Measurements from ENCODE around the gene OR10H3. TPM values are rescaled to one million over a fixed set of nuclear protein-coding genes. Genes with fewer than 3 reads are reported as not detected.

Gene OR10H3
- total and polyA plus RNA-seq, 10 donors = not detected

- 79 to 93% (median 85%) methylated on average over 1 of the region's 1 CpG for WGBS, 5 donors
Observed at GRCh38 chr19:15721268-15721667, 16.5 kb upstream of the OR10H3 start.

GRCh38 chr19:15722956-15723355 is 14.8 kb upstream of the OR10H3 start:
- Histone ChIP-seq H3K27me3 (replicated peaks in 1 of 7) (peaks cover 0 to 92% (median 15%) of the 10 kb centered on the region in 7 donors), H3K4me3 (no peak overlapping the region), H3K4me1 (no peaks in the 10 kb centered on the region), H3K27ac (no peak overlapping the region), H3K36me3 (no peaks in the 10 kb centered on the region), H3K9me3 (no peaks in the 10 kb centered on the region)
- WGBS, 5 donors = 27 to 42% (median 30%) methylated on average over 14 to 25 of the region's 25 CpGs
- TF ChIP-seq POLR2A (IDR thresholded peaks at IDR 0.05) (no peak), POLR2AphosphoS5 (IDR thresholded peaks at IDR 0.05) (no peak), CTCF (IDR thresholded peaks at IDR 0.05 in 8 of 11, conservative IDR thresholded peaks at IDR 0.05 in 3 of 11) (no peak)
- DNase-seq = no peak
- intact Hi-C loops (cut with DNase I; ENCODE audit: low total_unique reads) = no loop called here

More at GRCh38 chr19:15721268-15721667, 16.5 kb upstream of the OR10H3 start:
- TF ChIP-seq POLR2AphosphoS5 (IDR thresholded peaks at IDR 0.05) = no peak
- no peak for TF ChIP-seq POLR2A (IDR thresholded peaks at IDR 0.05)
- TF ChIP-seq CTCF (IDR thresholded peaks at IDR 0.05 in 8 of 11, conservative IDR thresholded peaks at IDR 0.05 in 3 of 11) = no peak
- Histone ChIP-seq H3K4me3 (no peak overlapping the region), H3K27me3 (replicated peaks in 1 of 7) (peaks cover 0 to 92% (median 14%) of the 10 kb centered on the region in 7 donors), H3K9me3 (no peaks in the 10 kb centered on the region), H3K27ac (no peak overlapping the region), H3K4me1 (no peaks in the 10 kb centered on the region), H3K36me3 (no peaks in the 10 kb centered on the region)
- DNase-seq = no peak
- intact Hi-C loops (cut with DNase I; ENCODE audit: low total_unique reads) = no loop called here

GRCh38 chr19:15727724-15728123 is 10.1 kb upstream of the OR10H3 start, which contains the start of gene OR10H2:
OR10H2 (plus strand) TSS chr19:15728024; CDS start chr19:15728044, 20 bp downstream.
- no peak for TF ChIP-seq POLR2AphosphoS5 (IDR thresholded peaks at IDR 0.05)
- TF ChIP-seq CTCF (IDR thresholded peaks at IDR 0.05 in 8 of 11, conservative IDR thresholded peaks at IDR 0.05 in 3 of 11) = no peak
- TF ChIP-seq POLR2A (IDR thresholded peaks at IDR 0.05) = no peak
- H3K36me3 ChIP-seq = no peaks in the 10 kb centered on the region
- no peak for DNase-seq
- H3K27me3 ChIP-seq (replicated peaks in 1 of 7) = peaks cover 0 to 61% (median 15%) of the 10 kb centered on the region in 7 donors
- 75 to 90% (median 78%) methylated on average over 5 of the region's 5 CpGs for WGBS, 5 donors
- no peak within 1 kb of the TSS for H3K27ac ChIP-seq
- no peaks in the 10 kb centered on the region for H3K4me1 ChIP-seq
- H3K4me3 ChIP-seq = no peak within 1 kb of the TSS
- intact Hi-C loops (cut with DNase I; ENCODE audit: low total_unique reads) = no loop called here
- peaks cover 0 to 5% (median 0%) of the 10 kb centered on the region in 8 donors for H3K9me3 ChIP-seq

- no peak overlapping the region for H3K27ac ChIP-seq
- H3K4me1 ChIP-seq = no peaks in the 10 kb centered on the region
- DNase-seq = no peak
- peaks cover 0 to 38% (median under 1%) of the 10 kb centered on the region in 7 donors for H3K27me3 ChIP-seq (replicated peaks in 1 of 7)
- no peaks in the 10 kb centered on the region for H3K36me3 ChIP-seq
- no peak for TF ChIP-seq POLR2A (IDR thresholded peaks at IDR 0.05)
- no peak for TF ChIP-seq CTCF (IDR thresholded peaks at IDR 0.05 in 8 of 11, conservative IDR thresholded peaks at IDR 0.05 in 3 of 11)
- no peak for TF ChIP-seq POLR2AphosphoS5 (IDR thresholded peaks at IDR 0.05)
- H3K9me3 ChIP-seq = peaks cover 0 to 5% (median 0%) of the 10 kb centered on the region in 8 donors
- no peak overlapping the region for H3K4me3 ChIP-seq
- 29 to 42% (median 39%) methylated on average over 1 of the region's 1 CpG for WGBS, 5 donors
- intact Hi-C loops (cut with DNase I; ENCODE audit: low total_unique reads) = no loop called here
Observed at GRCh38 chr19:15730538-15730937, 7.2 kb upstream of the OR10H3 start.

All from spleen (tissue), 11 donors.